Gastrocnemius medialis (tissue), 4 donors: ENCODE results near the gene CTXN2. TPM values are rescaled to one million over a fixed set of nuclear protein-coding genes. Genes with fewer than 3 reads are reported as not detected.

Experiments
- ATAC-seq, 2 donors: fragments of 150-250 bp; one replicate each; pipeline ENCODE4 v1.9.1; 2016
- DNase-seq, 2 donors: peaks; one replicate each; pipeline ENCODE4 v3.0.0-alpha.2; 2019
- H3K27ac ChIP-seq, 4 donors: fragments of 200-600 bp; sonication (generic); 1 replicate in 1 of 4; 2 replicates in 3 of 4; pipeline ENCODE4 v1.5.1; 2016 to 2018; ENCODE audit warnings: mild to moderate bottlenecking in 2 of 4, moderate library complexity in 1 of 4
- H3K27me3 ChIP-seq, 3 donors: fragments of 200-600 bp; sonication (generic) in 2 of 3; 1 replicate in 1 of 3; 2 replicates in 2 of 3; pipeline versions ENCODE4 v1.5.1 to v1.6.0; 2016 to 2019; ENCODE audit warnings: mild to moderate bottlenecking in 1 of 3, moderate library complexity in 1 of 3
- H3K36me3 ChIP-seq, 2 donors: fragments of 200-600 bp; sonication (generic) in 1 of 2; one replicate each; pipeline ENCODE4 v1.5.1; 2017 to 2018
- H3K4me1 ChIP-seq, 2 donors: fragments of 200-600 bp; sonication (generic) in 1 of 2; one replicate each; pipeline ENCODE4 v1.5.1; 2016 to 2017; ENCODE audit warnings: mild to moderate bottlenecking in 2 of 2
- H3K4me3 ChIP-seq, 4 donors: fragments of 200-600 bp; sonication (generic) in 3 of 4; 1 replicate in 1 of 4; 2 replicates in 3 of 4; pipeline ENCODE4 v1.5.1; 2016 to 2019; ENCODE audit warnings: mild to moderate bottlenecking in 2 of 4
- H3K9me3 ChIP-seq, 3 donors: fragments of 200-600 bp; sonication (generic) in 2 of 3; 1 replicate in 1 of 3; 2 replicates in 2 of 3; pipeline ENCODE4 v1.5.1; 2016 to 2019
- CTCF ChIP-seq, 5 experiments: fragments of 450-650 bp in 3 of 5; fragments of 200-600 bp in 2 of 5; sonication (generic) in 2 of 5; IDR thresholded peaks in 4 of 5; conservative IDR thresholded peaks in 1 of 5; 1 replicate in 4 of 5; 2 replicates in 1 of 5; pipeline ENCODE4 v1.5.1; 2016 to 2019; ENCODE audit warnings: antibody characterized with exemption in 5 of 5, mild to moderate bottlenecking in 3 of 5, moderate library complexity in 3 of 5
- POLR2A ChIP-seq, 2 donors: fragments of 450-650 bp; IDR thresholded peaks; one replicate each; pipeline ENCODE4 v1.6.1; 2017; ENCODE audit warnings: antibody characterized with exemption in 2 of 2, mild to moderate bottlenecking in 2 of 2, moderate library complexity in 2 of 2
- in situ Hi-C, 4 donors: fragments of 200-750 bp; cut with MboI; loops; one replicate each; pipeline versions ENCODE4 v1.15.0 to v1.8.0; 2017; ENCODE audit warnings: low sequenced_read_pairs in 4 of 4
- intact Hi-C: fragments of 100-400 bp; cut with DNase I; formaldehyde crosslinking; loops from one replicate; pipeline ENCODE4 v1.15.1; 2023; ENCODE audit warnings: low total_unique reads
- total RNA-seq, 4 donors: library from RNA; depleted of rRNA; stranded (reverse); fragments of >200 nt; gene quantifications; one replicate each; pipeline versions ENCODE4 v1.1.0 to v1.2.3, GENCODE V29; 2016

The CTXN2 gene
- total RNA-seq, 4 donors from 2014 or later = not detected

- no peak for DNase-seq
- in situ Hi-C loops (no loop called here), intact Hi-C loops (no loop called here)
- Histone ChIP-seq H3K4me3 (no peak overlapping the region), H3K9me3 (no peaks in the 10 kb centered on the region), H3K27ac (no peak overlapping the region), H3K36me3 (no peaks in the 10 kb centered on the region), H3K27me3 (no peaks in the 10 kb centered on the region), H3K4me1 (no peaks in the 10 kb centered on the region)
- no peak for ATAC-seq
- TF ChIP-seq POLR2A (IDR thresholded peaks at IDR 0.05) = no peak
- no peak for TF ChIP-seq CTCF (IDR thresholded peaks at IDR 0.05 in 4 of 5, conservative IDR thresholded peaks at IDR 0.05 in 1 of 5)
Measured at GRCh38 chr15:48253172-48253571, 61.7 kb downstream of the CTXN2 start.

Other genes starting within 250 kb of the CTXN2 start
- not detected for gene SLC24A5, start 70.7 kb upstream of the CTXN2 start, total RNA-seq
- 1 to 10 TPM in 2 of 4 donors, under 1 TPM in 2; 0.29 to 4.9 (median 1.9) TPM for gene MYEF2, start 13.4 kb upstream of the CTXN2 start, total RNA-seq
- gene SLC12A1, start 14.6 kb downstream of the CTXN2 start, total RNA-seq = not detected
- 10 to 100 TPM; 40.0 to 73.0 (median 45.0) TPM for gene DUT, start 139.8 kb downstream of the CTXN2 start, total RNA-seq